ENCODE results near the gene CDKL2. TPM values are rescaled to one million over a fixed set of nuclear protein-coding genes. Genes with fewer than 3 reads are reported as not detected.

The CDKL2 gene
- total and polyA plus RNA-seq, 2 of the 8 experiments (the other 6 are each of a cell fraction or from before 2014, with no cell fraction given), result 1.4 to 2.1 TPM

GRCh38 chr4:75643651-75644050 is 13.3 kb upstream of the CDKL2 start (continued):
- no peak for TF ChIP-seq RXRA (IDR thresholded peaks at IDR 0.05; ENCODE audit: insufficient read depth, low read depth, low read length)
- TF ChIP-seq HDAC2 (IDR thresholded peaks at IDR 0.05; ENCODE audit: borderline replicate concordance in 1 of 2, low read depth in 2 of 2, low read length in 2 of 2), result no peak
- no peak for TF ChIP-seq CTCF (IDR thresholded peaks at IDR 0.05; ENCODE audit: control extremely low read depth in 1 of 3, insufficient read depth in 1 of 3, low read depth in 1 of 3, low read length in 3 of 3)

Measured in H1 (cell line).